Endothelial cell of umbilical vein (primary cell): ENCODE data around the gene ST6GAL1. TPM values are rescaled to one million over a fixed set of nuclear protein-coding genes. Genes with fewer than 3 reads are reported as not detected.

Source experiments
- BruUV-seq: library from RNA; stranded (reverse); fragments of 400-500 nt; replicated peaks from 2 replicates; lab custom pipeline; 2021; lab: Mats Ljungman, UMichigan
- CTCF ChIA-PET: fragments of 300-600, 350-600 bp; sonication (Branson Sonifier 250); formaldehyde crosslinking; loops from one replicate; lab custom pipeline; 2021; ENCODE audit warnings: antibody characterized with exemption, inconsistent platforms; lab: Charles Lee
- POLR2A ChIA-PET: fragments of 300-600, 350-600 bp; sonication (Branson Sonifier 250); formaldehyde crosslinking; loops from one replicate; lab custom pipeline; 2021; ENCODE audit warnings: antibody characterized with exemption, inconsistent platforms; lab: Charles Lee
- DNase-seq: peaks from one replicate; pipeline ENCODE4 v3.0.0-alpha.2; 2011; ENCODE audit warnings: low read depth, low spot score
- FAIRE-seq: peaks from 2 replicates; lab custom pipeline; 2011; peaks lifted over from hg19 to GRCh38; lab: Jason Lieb, UNC
- H2AFZ ChIP-seq: 2 replicates; pipeline ENCODE4 v1.6.0; 2012; ENCODE audit warnings: low read depth, low read length, control low read depth, inconsistent platforms
- H3K27ac ChIP-seq: 2 replicates; pipeline ENCODE4 v1.5.1; 2011; ENCODE audit warnings: low read depth, mild to moderate bottlenecking, control low read depth, low read length, moderate library complexity; ENCODE audit not compliant: insufficient read depth
- H3K27me3 ChIP-seq, 2 experiments: 2 replicates each; pipeline versions ENCODE4 v1.6.0 to v1.6.1; 2011; ENCODE audit warnings: low read length in 2 of 2, mixed read lengths in 1 of 2; ENCODE audit not compliant: control insufficient read depth in 2 of 2, insufficient read depth in 2 of 2
- H3K36me3 ChIP-seq, 2 experiments: 2 replicates in 1 of 2; 3 replicates in 1 of 2; pipeline ENCODE4 v1.5.1; 2011; ENCODE audit warnings: low read length in 2 of 2, mild to moderate bottlenecking in 1 of 2, moderate library complexity in 1 of 2; ENCODE audit not compliant: control insufficient read depth in 2 of 2, insufficient read depth in 2 of 2; ENCODE audit errors: extremely low read depth in 1 of 2
- H3K4me1 ChIP-seq: 3 replicates; pipeline ENCODE4 v1.5.1; 2011; ENCODE audit warnings: mild to moderate bottlenecking, low read length; ENCODE audit not compliant: control insufficient read depth, insufficient read depth; ENCODE audit errors: extremely low read depth
- H3K4me2 ChIP-seq: 2 replicates; pipeline ENCODE4 v1.6.1; 2011; ENCODE audit warnings: low read length, control low read depth, mixed read lengths; ENCODE audit not compliant: insufficient read depth
- H3K4me3 ChIP-seq, 3 experiments: fragments of 200-600 bp in 1 of 3; sonication (generic), shearing (Covaris generic) in 1 of 3; replicated peaks in 1 of 3; 2 replicates each; pipeline ENCODE4 v1.5.1; 2011 to 2016; ENCODE audit warnings: control low read depth in 3 of 3, low read length in 3 of 3, mild to moderate bottlenecking in 2 of 3, inconsistent platforms in 1 of 3, low read depth in 1 of 3, moderate library complexity in 1 of 3; ENCODE audit not compliant: insufficient read depth in 1 of 3
- H3K79me2 ChIP-seq: 2 replicates; pipeline ENCODE4 v1.6.0; 2012; ENCODE audit warnings: low read length, inconsistent platforms; ENCODE audit not compliant: control insufficient read depth, insufficient read depth
- H3K9ac ChIP-seq: replicated peaks from 2 replicates; pipeline ENCODE3; 2011; ENCODE audit warnings: low read length, control low read depth; ENCODE audit not compliant: insufficient read depth; ENCODE audit errors: extremely low read depth
- H3K9me1 ChIP-seq: replicated peaks from 3 replicates; pipeline ENCODE4 v1.6.0; 2011; ENCODE audit warnings: mild to moderate bottlenecking, low read length; ENCODE audit not compliant: control insufficient read depth, insufficient read depth; ENCODE audit errors: extremely low read depth
- H3K9me3 ChIP-seq: replicated peaks from 2 replicates; pipeline ENCODE4 v1.5.1; 2012; ENCODE audit warnings: low read length, inconsistent platforms; ENCODE audit not compliant: control insufficient read depth, insufficient read depth
- H4K20me1 ChIP-seq: replicated peaks from 2 replicates; pipeline ENCODE3; 2011; ENCODE audit warnings: mild to moderate bottlenecking, low read length; ENCODE audit not compliant: control insufficient read depth, insufficient read depth; ENCODE audit errors: extremely low read depth
- CTCF ChIP-seq, 2 donors: IDR thresholded peaks; 1 replicate in 1 of 2; 2 replicates in 1 of 2; pipeline ENCODE4 v1.5.1; 2011; ENCODE audit warnings: low read length in 2 of 2, mild to moderate bottlenecking in 2 of 2, moderate library complexity in 2 of 2, control low read depth in 1 of 2, inconsistent platforms in 1 of 2, low read depth in 1 of 2; ENCODE audit not compliant: insufficient read depth in 1 of 2; ENCODE audit errors: extremely low read depth in 1 of 2
- EZH2 ChIP-seq: IDR thresholded peaks from 2 replicates; pipeline ENCODE4 v1.6.1; 2012; ENCODE audit warnings: borderline replicate concordance, low read depth, mild to moderate bottlenecking, moderate library complexity, low read length, inconsistent platforms; ENCODE audit not compliant: severe bottlenecking
- FOS ChIP-seq: IDR thresholded peaks from 2 replicates; pipeline ENCODE4 v1.6.1; 2011; ENCODE audit warnings: mild to moderate bottlenecking, low read length, moderate library complexity, borderline replicate concordance; ENCODE audit not compliant: insufficient read depth
- GATA2 ChIP-seq: IDR thresholded peaks from 2 replicates; pipeline ENCODE4 v1.7.0; 2011; ENCODE audit warnings: low read depth, mild to moderate bottlenecking, moderate library complexity, mixed read lengths, low read length; ENCODE audit not compliant: insufficient read length, insufficient read depth
- JUN ChIP-seq: IDR thresholded peaks from 2 replicates; pipeline ENCODE4 v1.6.1; 2011; ENCODE audit warnings: borderline replicate concordance, low read depth; ENCODE audit not compliant: insufficient read length, insufficient read depth
- MAX ChIP-seq: IDR thresholded peaks from 2 replicates; pipeline ENCODE4 v1.6.1; 2011; ENCODE audit not compliant: insufficient read depth, insufficient read length
- MYC ChIP-seq: IDR thresholded peaks from one replicate; pipeline ENCODE4 v1.6.1; 2011; ENCODE audit warnings: mild to moderate bottlenecking, low read depth, low read length
- POLR2A ChIP-seq: IDR thresholded peaks from 2 replicates; pipeline ENCODE4 v1.6.1; 2012; ENCODE audit warnings: low read depth, mild to moderate bottlenecking, control low read depth, low read length
- POLR2AphosphoS5 ChIP-seq: IDR thresholded peaks from 2 replicates; pipeline ENCODE4 v1.6.1; 2012; ENCODE audit warnings: low read depth, mild to moderate bottlenecking, control low read depth, low read length, moderate library complexity; ENCODE audit not compliant: insufficient read depth
- dilution Hi-C: fragments of 300-500 bp; cut with MboI; formaldehyde crosslinking; loops from one replicate; pipeline ENCODE4 v1.15.0; 2019; ENCODE audit warnings: low sequenced_read_pairs; ENCODE audit not compliant: extremely low pct_ligation_motif_present
- intact Hi-C: fragments of 100-400 bp; cut with micrococcal nuclease; formaldehyde crosslinking; loops from one replicate; pipeline ENCODE4 v1.10.0; 2022
- polyA plus RNA-seq, 4 experiments: library from polyadenylated mRNA; depleted of rRNA in 3 of 4; stranded (reverse) in 3 of 4; unstranded in 1 of 4; fragments of >200 nt; gene quantifications; 2 replicates each; pipeline versions ENCODE4 v1.2.1 to v1.2.3, GENCODE V29; 2011 to 2012; ENCODE audit warnings: missing spikeins in 1 of 4
- total RNA-seq: library from RNA; stranded (reverse); gene quantifications from 2 replicates; pipeline ENCODE4 v1.2.3, GENCODE V29; 2021

ST6GAL1 gene
- total and polyA plus RNA-seq, 2 donors (not counting 3 experiments of a cell fraction or from before 2014, with no cell fraction given): 63.9 to 101 TPM

- no peaks in the 10 kb centered on the region for H3K9me3 ChIP-seq
- POLR2A ChIA-PET: no interaction called here
- no peak for TF ChIP-seq CTCF (IDR thresholded peaks at IDR 0.05; ENCODE audit: extremely low read depth in 1 of 2, insufficient read depth in 1 of 2, low read depth in 1 of 2, low read length in 2 of 2)
- TF ChIP-seq EZH2: no peak
- no peak for TF ChIP-seq MYC
- TF ChIP-seq MAX: no peak
- no peak for TF ChIP-seq JUN
- no peak for TF ChIP-seq POLR2AphosphoS5
- no peak for TF ChIP-seq GATA2
- no peak for TF ChIP-seq POLR2A
- TF ChIP-seq FOS: no peak
Observed at GRCh38 chr3:187049462-187050101, 119.3 kb downstream of the ST6GAL1 start.

More at GRCh38 chr3:187049462-187050101, 119.3 kb downstream of the ST6GAL1 start:
- Histone ChIP-seq H3K9me1 (no peaks in the 10 kb centered on the region), H3K27ac (no peak overlapping the region), H3K36me3 (peaks cover 0 to 15% of the 10 kb centered on the region in 2 experiments), H3K27me3 (no peaks in the 10 kb centered on the region), H3K4me1 (peaks cover 8% of the 10 kb centered on the region), H3K4me3 (no peak overlapping the region), H3K9ac (no peak overlapping the region), H2AFZ (no peak overlapping the region), H3K79me2 (peaks cover 10% of the 10 kb centered on the region), H3K4me2 (no peak overlapping the region), H4K20me1 (no peaks in the 10 kb centered on the region)
- no TSS peak for BruUV-seq
- intact Hi-C loops (no loop called here), dilution Hi-C loops (no loop called here)
- FAIRE-seq (no peak), DNase-seq (no peak)
- CTCF ChIA-PET: interaction anchor here (1.2 kb wide), 1 partner anchor 17 kb away, joined by 3 read pairs; no protein-coding TSS in a partner anchor
